H1 (cell line): ENCODE results near the gene KLHL10. TPM values are rescaled to one million over a fixed set of nuclear protein-coding genes. Genes with fewer than 3 reads are reported as not detected.

Experiments used
- CTCF ChIA-PET: fragments of 300-600 bp; sonication (Branson Sonifier 250); formaldehyde crosslinking; loops from one replicate; lab custom pipeline; 2021; ENCODE audit not compliant: partially characterized antibody; lab: Charles Lee
- POLR2A ChIA-PET: fragments of 300-600 bp; sonication (Branson Sonifier 250); formaldehyde crosslinking; loops from one replicate; lab custom pipeline; 2021; ENCODE audit warnings: inconsistent platforms; ENCODE audit not compliant: partially characterized antibody; lab: Charles Lee
- DNase-seq, 2 experiments: peaks; one replicate each; pipeline versions ENCODE4 v3.0.0 to v3.0.0-alpha.2; 2010 to 2022; ENCODE audit warnings: low spot score in 2 of 2, low read depth in 1 of 2, mixed read lengths in 1 of 2
- FAIRE-seq: peaks from 2 replicates; lab custom pipeline; 2011; peaks lifted over from hg19 to GRCh38; lab: Jason Lieb, UNC
- H2AFZ ChIP-seq: 2 replicates; pipeline ENCODE4 v1.8.1; 2012; ENCODE audit warnings: low read length, inconsistent platforms
- H2AK5ac ChIP-seq: 2 replicates; pipeline ENCODE4 v1.6.1; 2013; ENCODE audit warnings: low read depth, low read length
- H2BK120ac ChIP-seq: replicated peaks from 2 replicates; pipeline ENCODE3; 2013; ENCODE audit warnings: low read depth, low read length, inconsistent platforms
- H2BK12ac ChIP-seq: 2 replicates; pipeline ENCODE4 v1.6.1; 2013; ENCODE audit warnings: low read depth, low read length
- H2BK15ac ChIP-seq: 2 replicates; pipeline ENCODE4 v1.6.1; 2013; ENCODE audit warnings: low read length
- H2BK20ac ChIP-seq: 2 replicates; pipeline ENCODE4 v1.6.1; 2013; ENCODE audit warnings: low read length
- H2BK5ac ChIP-seq: 2 replicates; pipeline ENCODE4 v1.6.1; 2013; ENCODE audit warnings: low read depth, low read length
- H3K14ac ChIP-seq: 2 replicates; pipeline ENCODE4 v1.6.1; 2013; ENCODE audit warnings: inconsistent platforms; ENCODE audit not compliant: insufficient read length
- H3K18ac ChIP-seq: 2 replicates; pipeline ENCODE4 v1.6.1; 2013; ENCODE audit warnings: low read length; ENCODE audit errors: extremely low read depth
- H3K23ac ChIP-seq: 2 replicates; pipeline ENCODE4 v1.6.1; 2013; ENCODE audit warnings: inconsistent platforms; ENCODE audit not compliant: insufficient read length
- H3K23me2 ChIP-seq: 2 replicates; pipeline ENCODE4 v1.6.1; 2013; ENCODE audit warnings: low read depth, low read length
- H3K27ac ChIP-seq: 2 replicates; pipeline ENCODE4 v1.6.1; 2011; ENCODE audit warnings: low read depth, low read length, inconsistent platforms
- H3K27me3 ChIP-seq, 4 experiments: replicated peaks in 1 of 4; 1 replicate in 1 of 4; 2 replicates in 3 of 4; pipeline versions ENCODE4 v1.6.1 to v1.8.1; 2011 to 2013; ENCODE audit warnings: low read length in 3 of 4, mild to moderate bottlenecking in 3 of 4, inconsistent platforms in 2 of 4, mixed read lengths in 2 of 4, moderate library complexity in 1 of 4; ENCODE audit not compliant: control insufficient read depth in 3 of 4, insufficient read depth in 3 of 4; ENCODE audit errors: extremely low read depth in 1 of 4
- H3K36me3 ChIP-seq, 4 experiments: 2 replicates each; pipeline versions ENCODE4 v1.6.1 to v1.8.1; 2011 to 2013; ENCODE audit warnings: mild to moderate bottlenecking in 4 of 4, low read length in 3 of 4, moderate library complexity in 2 of 4, control low read depth in 1 of 4, inconsistent platforms in 1 of 4; ENCODE audit not compliant: insufficient read depth in 4 of 4, control insufficient read depth in 2 of 4
- H3K4ac ChIP-seq: replicated peaks from 2 replicates; pipeline ENCODE3; 2013; ENCODE audit warnings: low read length, low read depth, mixed read lengths, inconsistent platforms; ENCODE audit not compliant: insufficient read length
- H3K4me1 ChIP-seq, 4 experiments: replicated peaks in 1 of 4; 1 replicate in 1 of 4; 2 replicates in 3 of 4; pipeline versions ENCODE4 v1.6.1 to v1.8.1; 2011 to 2013; ENCODE audit warnings: low read length in 3 of 4, inconsistent platforms in 2 of 4, mixed read lengths in 1 of 4; ENCODE audit not compliant: insufficient read depth in 4 of 4, control insufficient read depth in 3 of 4
- H3K4me2 ChIP-seq, 2 experiments: 2 replicates each; pipeline versions ENCODE4 v1.6.1 to v1.8.1; 2011 to 2013; ENCODE audit warnings: low read depth in 2 of 2, low read length in 2 of 2, control low read depth in 1 of 2, inconsistent platforms in 1 of 2, mild to moderate bottlenecking in 1 of 2; ENCODE audit not compliant: insufficient read depth in 1 of 2
- H3K4me3 ChIP-seq, 4 experiments: fragments of 200-600, 300-600 bp in 1 of 4; sonication (generic), shearing (Covaris generic), sonication (Bioruptor Twin) in 1 of 4; 2 replicates each; pipeline versions ENCODE4 v1.5.1 to v1.8.1; 2011 to 2016; ENCODE audit warnings: low read length in 4 of 4, low read depth in 3 of 4, control low read depth in 2 of 4, inconsistent platforms in 2 of 4, mild to moderate bottlenecking in 2 of 4, mixed read lengths in 1 of 4, moderate library complexity in 1 of 4; ENCODE audit not compliant: insufficient read depth in 2 of 4; ENCODE audit errors: extremely low read depth in 1 of 4
- H3K56ac ChIP-seq: replicated peaks from 2 replicates; pipeline ENCODE3; 2013; ENCODE audit warnings: low read depth, mild to moderate bottlenecking, mixed read lengths, low read length, inconsistent platforms; ENCODE audit not compliant: insufficient read length
- H3K79me1 ChIP-seq: 2 replicates; pipeline ENCODE4 v1.6.1; 2013; ENCODE audit warnings: low read depth, low read length, control low read depth
- H3K79me2 ChIP-seq, 2 experiments: 2 replicates each; pipeline versions ENCODE4 v1.6.1 to v1.8.1; 2012 to 2013; ENCODE audit warnings: low read length in 2 of 2, mild to moderate bottlenecking in 2 of 2, inconsistent platforms in 1 of 2; ENCODE audit not compliant: insufficient read depth in 2 of 2, control insufficient read depth in 1 of 2
- H3K9ac ChIP-seq, 4 experiments: replicated peaks in 1 of 4; 1 replicate in 1 of 4; 2 replicates in 3 of 4; pipeline versions ENCODE4 v1.6.1 to v1.8.1; 2011 to 2013; ENCODE audit warnings: low read depth in 3 of 4, low read length in 3 of 4, control low read depth in 2 of 4, mild to moderate bottlenecking in 2 of 4, moderate library complexity in 2 of 4, inconsistent platforms in 1 of 4; ENCODE audit errors: extremely low read depth in 1 of 4
- H3K9me3 ChIP-seq, 2 experiments: 2 replicates each; pipeline versions ENCODE4 v1.6.1 to v1.8.1; 2012 to 2013; ENCODE audit warnings: mild to moderate bottlenecking in 2 of 2, moderate library complexity in 2 of 2, control low read depth in 1 of 2, inconsistent platforms in 1 of 2, low read depth in 1 of 2, low read length in 1 of 2, mixed read lengths in 1 of 2; ENCODE audit not compliant: insufficient read depth in 2 of 2
- H4K20me1 ChIP-seq, 2 experiments: replicated peaks in 1 of 2; 2 replicates each; pipeline versions ENCODE3 to v1.8.1; 2011 to 2013; ENCODE audit warnings: inconsistent platforms in 2 of 2, low read length in 2 of 2, mild to moderate bottlenecking in 1 of 2; ENCODE audit not compliant: insufficient read depth in 2 of 2, control insufficient read depth in 1 of 2
- H4K5ac ChIP-seq: 2 replicates; pipeline ENCODE4 v1.6.1; 2013; ENCODE audit warnings: low read length, low read depth, mixed read lengths, inconsistent platforms; ENCODE audit not compliant: insufficient read length
- H4K8ac ChIP-seq: 2 replicates; pipeline ENCODE4 v1.8.0; 2013; ENCODE audit warnings: mild to moderate bottlenecking, moderate library complexity, low read length, inconsistent platforms; ENCODE audit not compliant: insufficient read depth; ENCODE audit errors: extremely low read depth
- H4K91ac ChIP-seq: replicated peaks from 2 replicates; pipeline ENCODE3; 2013; ENCODE audit warnings: low read length, mixed read lengths, inconsistent platforms; ENCODE audit not compliant: insufficient read length
- BCL11A ChIP-seq, 2 experiments: IDR thresholded peaks; one replicate each; pipeline ENCODE4 v1.6.1; 2011; ENCODE audit warnings: low read depth in 2 of 2, low read length in 2 of 2, mild to moderate bottlenecking in 2 of 2
- BRCA1 ChIP-seq: IDR thresholded peaks from 2 replicates; pipeline ENCODE4 v1.6.1; 2012; ENCODE audit warnings: low read depth, low read length, improper control_type of control experiment
- CBX8 ChIP-seq: fragments of 300-800, 300-1000 bp; sonication (generic); IDR thresholded peaks from 2 replicates; pipeline ENCODE4 v1.7.1; 2016; ENCODE audit warnings: low read depth, low read length, borderline replicate concordance
- CEBPB ChIP-seq: IDR thresholded peaks from 2 replicates; pipeline ENCODE4 v1.6.1; 2012; ENCODE audit warnings: low read depth, low read length
- CREB1 ChIP-seq: IDR thresholded peaks from 2 replicates; pipeline ENCODE4 v1.6.1; 2012; ENCODE audit warnings: inconsistent platforms
- EGR1 ChIP-seq: IDR thresholded peaks from 2 replicates; pipeline ENCODE4 v1.6.1; 2011; ENCODE audit warnings: low read depth, low read length, borderline replicate concordance
- FOSL1 ChIP-seq: IDR thresholded peaks from 2 replicates; pipeline ENCODE4 v1.6.1; 2011; ENCODE audit warnings: mild to moderate bottlenecking, low read depth, low read length, moderate library complexity; ENCODE audit not compliant: insufficient read depth
- POU5F1 ChIP-seq: IDR thresholded peaks from 2 replicates; pipeline ENCODE4 v1.6.1; 2011; ENCODE audit warnings: low read depth, mild to moderate bottlenecking, low read length, moderate library complexity
- RFX5 ChIP-seq: IDR thresholded peaks from 2 replicates; pipeline ENCODE4 v1.6.1; 2011; ENCODE audit warnings: low read depth, low read length, improper control_type of control experiment, borderline replicate concordance
- SP2 ChIP-seq: IDR thresholded peaks from 2 replicates; pipeline ENCODE4 v1.6.1; 2012; ENCODE audit warnings: mild to moderate bottlenecking, low read length, inconsistent platforms
- TAF1 ChIP-seq: IDR thresholded peaks from 2 replicates; pipeline ENCODE4 v1.6.1; 2011; ENCODE audit warnings: mild to moderate bottlenecking, low read depth, low read length
- WGBS, 2 experiments: shearing (Covaris generic) in 1 of 2; methylation state at CpG; one replicate each; pipeline versions ENCODE4 v1.1.6 to v1.1.7; 2013 to 2015; ENCODE audit warnings: low lambda C conversion rate in 2 of 2, mixed read lengths in 2 of 2, inconsistent platforms in 1 of 2, low coverage in 1 of 2, missing lambda C conversion rate in 1 of 2; ENCODE audit not compliant: insufficient replicate concordance in 2 of 2, insufficient coverage in 1 of 2, insufficient read length in 1 of 2; ENCODE audit errors: extremely low coverage in 1 of 2, missing lambda C conversion rate in 1 of 2; 5-methylcytosine and 5-hydroxymethylcytosine counted together
- polyA plus RNA-seq, 7 experiments: library from polyadenylated mRNA; depleted of rRNA in 3 of 7; stranded (reverse) in 5 of 7; unstranded in 2 of 7; fragments of >200 nt in 5 of 7; fragments of 200-250 nt in 2 of 7; gene quantifications; 1 replicate in 5 of 7; 2 replicates in 1 of 7; 4 replicates in 1 of 7; pipeline versions ENCODE4 v1.2.1 to v1.2.3, GENCODE V29; 2011 to 2013; ENCODE audit warnings: missing spikeins in 2 of 7, mixed read lengths in 2 of 7
- total RNA-seq: library from RNA; stranded (reverse); fragmentation: NEBNext Ultra II Directional; extraction: Animal tissue kit (Norgen Biotek cat#: 25700); gene quantifications from 2 replicates; pipeline ENCODE4 v1.2.1, GENCODE V29; 2021
- TF ChIP-seq, protein P1 (sequence below): IDR thresholded peaks from 2 replicates; pipeline ENCODE4 v1.6.1; 2011; ENCODE audit warnings: low read length, improper control_type of control experiment

The KLHL10 gene
- total and polyA plus RNA-seq, 2 of the 8 experiments (the other 6 are each of a cell fraction or from before 2014, with no cell fraction given): 0.19 to 0.26 TPM

DNA sequence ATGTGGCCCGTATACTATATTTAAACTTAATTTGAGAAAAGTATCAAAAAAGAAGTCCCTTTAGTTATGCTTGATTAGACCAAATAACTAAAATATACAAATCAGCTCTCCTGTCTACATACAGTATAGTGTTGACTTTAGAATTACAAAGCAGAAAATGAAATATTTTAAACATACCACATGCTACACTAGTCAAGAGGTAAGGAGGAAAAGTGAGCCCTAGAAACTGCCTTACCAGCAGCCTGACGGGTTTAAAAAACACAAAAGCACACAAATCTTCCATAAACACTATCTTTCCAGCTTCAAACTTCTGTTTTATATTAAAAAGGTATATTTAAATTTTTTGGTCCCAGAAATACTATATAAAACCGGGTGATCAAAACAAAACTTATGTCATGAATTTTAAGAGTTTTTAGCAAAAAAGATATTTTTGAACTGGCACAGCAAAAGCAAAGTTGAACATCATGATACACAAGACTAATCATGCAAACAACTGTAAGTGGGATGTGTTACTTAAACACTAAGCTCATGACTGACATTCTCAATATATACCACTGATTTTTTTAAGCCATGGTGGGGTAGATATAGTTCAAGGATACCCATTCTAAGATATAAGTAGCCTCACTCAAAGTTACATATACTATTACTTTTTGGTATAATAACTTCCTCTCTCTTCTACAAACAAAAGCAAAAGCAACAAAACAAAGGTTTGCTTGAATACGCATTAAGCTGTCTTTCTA, 11.8 kb downstream of the KLHL10 start:
- H3K9me3 ChIP-seq: no peaks in the 10 kb centered on the region
- no peak overlapping the region for H3K9ac ChIP-seq
- no peak overlapping the region for H2BK5ac ChIP-seq
- no peak overlapping the region for H2AK5ac ChIP-seq
- no peak overlapping the region for H4K5ac ChIP-seq
- DNase-seq: no peak
- no peak overlapping the region for H2BK120ac ChIP-seq
- POLR2A ChIA-PET: interaction anchor here (0.8 to 1.4 kb wide), 3 partner anchors 14 to 33 kb away, joined by 3 to 6 read pairs (median 3); partner anchors contain the start of gene KLHL11
- CTCF ChIA-PET: interaction anchor here (1.1 to 2.4 kb wide), 4 partner anchors 37 to 373 kb away, joined by 3 to 6 read pairs (median 4); partner anchors contain the start of gene FKBP10
- H2BK20ac ChIP-seq: no peak overlapping the region
- no peak overlapping the region for H3K27ac ChIP-seq
- no peaks in the 10 kb centered on the region for H3K4me1 ChIP-seq
- no peak overlapping the region for H3K4me3 ChIP-seq
- no peak overlapping the region for H3K23ac ChIP-seq
- H3K56ac ChIP-seq: no peak overlapping the region
- H2BK15ac ChIP-seq: no peak overlapping the region
- H2AFZ ChIP-seq: no peak overlapping the region
- peaks cover 5% of the 10 kb centered on the region for H3K79me1 ChIP-seq
- no peaks in the 10 kb centered on the region for H3K27me3 ChIP-seq
- 94% methylated on average over 4 of the region's 4 CpGs; no CpG with 5 or more reads in 1 of the 2 experiments for WGBS, 2 experiments
- H3K23me2 ChIP-seq: no peaks in the 10 kb centered on the region
- no peak overlapping the region for H3K14ac ChIP-seq
- H4K91ac ChIP-seq: no peak overlapping the region
- H3K18ac ChIP-seq: no peak overlapping the region
- H3K36me3 ChIP-seq: peaks cover 8 to 16% (median 11%) of the 10 kb centered on the region in 4 experiments; a peak in 7 of 8 replicates
- peaks cover 0 to 42% of the 10 kb centered on the region in 2 experiments; a peak in 2 of 4 replicates for H3K79me2 ChIP-seq
- FAIRE-seq: no peak
- no peak overlapping the region for H2BK12ac ChIP-seq
- no peak overlapping the region for H3K4me2 ChIP-seq
- H3K4ac ChIP-seq: no peak overlapping the region
- H4K8ac ChIP-seq: no peak overlapping the region
- H4K20me1 ChIP-seq: peaks cover 0 to 3% of the 10 kb centered on the region in 2 experiments
- TF ChIP-seq CREB1 (no peak), SP2 (no peak), POU5F1 (no peak), CEBPB (no peak), TAF1 (no peak), CBX8 (no peak), RFX5 (no peak), BCL11A (IDR thresholded peaks at IDR 0.05; ENCODE audit: low read depth in 2 of 2, low read length in 2 of 2) (no peak), FOSL1 (no peak), EGR1 (no peak), BRCA1 (no peak)
- TF ChIP-seq, protein P1, sequence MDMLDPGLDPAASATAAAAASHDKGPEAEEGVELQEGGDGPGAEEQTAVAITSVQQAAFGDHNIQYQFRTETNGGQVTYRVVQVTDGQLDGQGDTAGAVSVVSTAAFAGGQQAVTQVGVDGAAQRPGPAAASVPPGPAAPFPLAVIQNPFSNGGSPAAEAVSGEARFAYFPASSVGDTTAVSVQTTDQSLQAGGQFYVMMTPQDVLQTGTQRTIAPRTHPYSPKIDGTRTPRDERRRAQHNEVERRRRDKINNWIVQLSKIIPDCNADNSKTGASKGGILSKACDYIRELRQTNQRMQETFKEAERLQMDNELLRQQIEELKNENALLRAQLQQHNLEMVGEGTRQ: no peak
